ENCODE data around the gene ATP6V1C2.

DNA sequence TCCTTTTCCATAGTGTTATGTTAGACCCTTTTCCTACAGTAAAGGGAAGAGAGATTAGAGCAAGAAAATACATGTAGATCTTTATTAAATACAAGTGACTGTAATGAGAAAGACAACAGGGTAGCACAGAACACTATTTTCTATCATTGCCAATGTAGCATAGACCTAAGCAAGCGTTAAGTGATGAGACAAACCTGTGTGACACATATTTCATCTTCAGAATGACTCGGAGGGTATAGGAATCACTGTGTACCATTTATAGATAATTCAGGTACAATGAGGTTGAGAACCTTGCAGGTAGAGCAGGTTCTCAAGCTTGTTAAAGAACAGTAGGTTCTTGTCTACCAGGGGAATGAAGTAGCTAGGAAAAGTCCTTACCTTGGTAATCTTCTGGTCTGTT is 75.3 kb downstream of the ATP6V1C2 start:
- TF ChIP-seq EZH2phosphoT487 (IDR thresholded peaks at IDR 0.05) (no peak), EZH2 (IDR thresholded peaks at IDR 0.05) (no peak), CTCF (IDR thresholded peaks at IDR 0.05) (no peak)

All from neural progenitor cell (in vitro differentiated cells).